Gastrocnemius medialis (tissue), 4 donors: Measurements from ENCODE around the gene MEIOB.

Experiments
- CTCF ChIP-seq, 5 experiments: fragments of 450-650 bp in 3 of 5; fragments of 200-600 bp in 2 of 5; sonication (generic) in 2 of 5; IDR thresholded peaks in 4 of 5; conservative IDR thresholded peaks in 1 of 5; 1 replicate in 4 of 5; 2 replicates in 1 of 5; pipeline ENCODE4 v1.5.1; 2016 to 2019; ENCODE audit warnings: antibody characterized with exemption in 5 of 5, mild to moderate bottlenecking in 3 of 5, moderate library complexity in 3 of 5
- POLR2A ChIP-seq, 2 donors: fragments of 450-650 bp; IDR thresholded peaks; one replicate each; pipeline ENCODE4 v1.6.1; 2017; ENCODE audit warnings: antibody characterized with exemption in 2 of 2, mild to moderate bottlenecking in 2 of 2, moderate library complexity in 2 of 2

DNA sequence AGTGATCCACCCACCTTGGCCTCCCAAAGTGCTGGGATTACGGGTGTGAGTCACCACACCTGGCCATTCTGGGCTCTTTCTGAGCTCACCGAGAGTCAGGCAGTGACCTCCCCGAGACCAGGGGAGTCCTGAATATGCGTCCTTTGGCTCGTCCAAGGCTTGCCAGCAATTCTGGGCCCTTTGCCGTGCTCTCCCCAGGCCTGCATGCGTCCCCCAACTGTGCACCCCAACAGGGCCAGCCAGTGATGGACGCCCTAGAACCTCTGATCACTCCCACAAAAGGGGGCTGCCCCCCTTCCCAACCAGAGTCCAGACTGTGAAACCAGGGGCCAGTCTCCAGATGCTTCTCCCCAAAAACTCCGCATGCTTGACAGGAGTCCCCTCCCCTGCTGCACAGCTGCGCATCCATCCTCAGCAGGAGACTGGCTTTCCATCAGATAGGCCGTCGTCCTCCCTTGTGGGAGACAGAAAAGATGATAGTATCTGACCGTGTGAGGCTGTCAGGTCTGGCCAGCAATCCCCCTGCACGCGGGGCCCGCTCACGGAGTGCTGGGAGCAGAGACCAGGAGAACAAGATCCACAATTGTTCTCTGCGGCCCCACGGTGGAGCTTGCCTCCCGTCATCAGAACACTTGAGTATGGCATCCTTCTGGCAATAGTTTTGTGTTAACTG lies 30.7 kb upstream of the MEIOB start:
- no peak for TF ChIP-seq POLR2A (IDR thresholded peaks at IDR 0.05)
- TF ChIP-seq CTCF (IDR thresholded peaks at IDR 0.05 in 4 of 5, conservative IDR thresholded peaks at IDR 0.05 in 1 of 5) = no peak
